GM23338 (cell line): ENCODE measurements around the gene IMPA2. TPM values are rescaled to one million over a fixed set of nuclear protein-coding genes. Genes with fewer than 3 reads are reported as not detected.

Source experiments
- ATAC-seq: fragments of 200-7000 bp; cut with Tn5 transposase; 3 replicates; pipeline ENCODE4 v1.9.1; 2020
- DNase-seq: peaks from one replicate; pipeline ENCODE4 v3.0.0-alpha.2; 2015; ENCODE audit warnings: low spot score
- H2AFZ ChIP-seq: fragments of 200-600 bp; sonication (generic); 2 replicates; pipeline ENCODE4 v1.8.0; 2016; ENCODE audit warnings: antibody characterized with exemption, mild to moderate bottlenecking, moderate library complexity
- H3F3A ChIP-seq: fragments of 200-600 bp; sonication (generic); replicated peaks from 2 replicates; pipeline ENCODE4 v1.8.0; 2017; ENCODE audit warnings: antibody characterized with exemption, mixed run types, low read depth
- H3K27ac ChIP-seq: fragments of 200-600 bp; sonication (generic); 2 replicates; pipeline ENCODE4 v1.6.1; 2016; ENCODE audit warnings: low read depth
- H3K27me3 ChIP-seq: fragments of 200-600 bp; sonication (generic); 2 replicates; pipeline ENCODE4 v1.8.0; 2016; ENCODE audit warnings: mild to moderate bottlenecking, mixed run types, moderate library complexity; ENCODE audit not compliant: insufficient read depth
- H3K36me3 ChIP-seq: fragments of 200-600 bp; sonication (generic); 2 replicates; pipeline ENCODE4 v1.8.0; 2016; ENCODE audit warnings: mild to moderate bottlenecking; ENCODE audit not compliant: insufficient read depth
- H3K4me1 ChIP-seq: fragments of 200-600 bp; sonication (generic); 2 replicates; pipeline ENCODE4 v1.8.0; 2016; ENCODE audit warnings: mild to moderate bottlenecking, moderate library complexity; ENCODE audit not compliant: insufficient read depth
- H3K4me2 ChIP-seq: fragments of 200-600 bp; sonication (generic); 2 replicates; pipeline ENCODE4 v1.7.1; 2017; ENCODE audit warnings: mixed run types
- H3K4me3 ChIP-seq: fragments of 200-600 bp; sonication (generic); 2 replicates; pipeline ENCODE4 v1.6.1; 2016; ENCODE audit warnings: mixed run types
- H3K79me2 ChIP-seq: fragments of 200-600 bp; sonication (generic); replicated peaks from 2 replicates; pipeline ENCODE4 v1.8.0; 2017; ENCODE audit warnings: mild to moderate bottlenecking; ENCODE audit not compliant: insufficient read depth
- H3K9me2 ChIP-seq: fragments of 200-600 bp; sonication (generic); 2 replicates; pipeline ENCODE4 v1.8.0; 2017; ENCODE audit not compliant: insufficient read depth
- H4K20me1 ChIP-seq: fragments of 200-600 bp; sonication (generic); replicated peaks from 2 replicates; pipeline ENCODE4 v1.8.0; 2017; ENCODE audit warnings: mild to moderate bottlenecking; ENCODE audit not compliant: insufficient read depth
- H3K27ac Mint-ChIP-seq: 2 replicates; pipeline ENCODE4 v1.8.0; 2020; ENCODE audit warnings: inconsistent platforms, mild to moderate bottlenecking, moderate library complexity, mixed read lengths
- H3K27me3 Mint-ChIP-seq: 3 replicates; pipeline ENCODE4 v1.8.0; 2022; ENCODE audit warnings: low read depth, mild to moderate bottlenecking, moderate library complexity, mixed read lengths, inconsistent platforms; ENCODE audit not compliant: insufficient read depth, poor library complexity
- H3K36me3 Mint-ChIP-seq: 3 replicates; pipeline ENCODE4 v1.8.0; 2021; ENCODE audit warnings: low read depth, mild to moderate bottlenecking, inconsistent platforms, moderate library complexity, mixed read lengths
- H3K4me1 Mint-ChIP-seq: 3 replicates; pipeline ENCODE4 v1.8.0; 2020; ENCODE audit warnings: mild to moderate bottlenecking, inconsistent platforms, mixed read lengths
- H3K4me3 Mint-ChIP-seq: 3 replicates; pipeline ENCODE4 v1.8.0; 2021; ENCODE audit warnings: moderate library complexity, mild to moderate bottlenecking, inconsistent platforms, mixed read lengths
- H3K9me3 Mint-ChIP-seq: 3 replicates; pipeline ENCODE4 v1.8.0; 2020; ENCODE audit warnings: moderate library complexity, mild to moderate bottlenecking, inconsistent platforms, mixed read lengths
- CREB1 ChIP-seq: fragments of 250-450 bp; sonication (Bioruptor Pico); IDR thresholded peaks from 2 replicates; pipeline ENCODE4 v1.5.0; 2020; ENCODE audit warnings: low read depth, mild to moderate bottlenecking, moderate library complexity
- CTCF ChIP-seq, 2 experiments: fragments of 200-600 bp in 1 of 2; sonication (generic) in 1 of 2; conservative IDR thresholded peaks; 2 replicates each; pipeline versions ENCODE4 v1.5.1 to v1.6.1; 2016 to 2017; ENCODE audit warnings: antibody characterized with exemption in 2 of 2, low read depth in 2 of 2, mild to moderate bottlenecking in 2 of 2, moderate library complexity in 1 of 2
- ETS1 ChIP-seq: IDR thresholded peaks from 2 replicates; pipeline ENCODE4 v1.6.1; 2016; ENCODE audit warnings: antibody characterized with exemption
- EZH2 ChIP-seq: fragments of 200-600 bp; sonication (generic); IDR thresholded peaks from one replicate; pipeline ENCODE4 v1.8.0; 2017; ENCODE audit warnings: antibody characterized with exemption, mild to moderate bottlenecking, low read depth; ENCODE audit not compliant: unreplicated experiment
- EZH2phosphoT487 ChIP-seq: fragments of 200-600 bp; sonication (generic); IDR thresholded peaks from one replicate; pipeline ENCODE4 v1.8.1; 2018; ENCODE audit warnings: antibody characterized with exemption; ENCODE audit not compliant: unreplicated experiment
- JUNB ChIP-seq: IDR thresholded peaks from one replicate; pipeline ENCODE4 v1.6.1; 2016; ENCODE audit warnings: antibody characterized with exemption; ENCODE audit not compliant: unreplicated experiment
- NANOG ChIP-seq: IDR thresholded peaks from 2 replicates; pipeline ENCODE4 v1.6.1; 2016; ENCODE audit warnings: antibody characterized with exemption, borderline replicate concordance
- POLR2AphosphoS5 ChIP-seq: IDR thresholded peaks from 2 replicates; pipeline ENCODE4 v1.6.1; 2016; ENCODE audit warnings: antibody characterized with exemption, low read depth
- REST ChIP-seq: IDR thresholded peaks from one replicate; pipeline ENCODE4 v1.6.1; 2018; ENCODE audit warnings: antibody characterized with exemption; ENCODE audit not compliant: unreplicated experiment
- STAT1 ChIP-seq: IDR thresholded peaks from one replicate; pipeline ENCODE4 v1.6.1; 2016; ENCODE audit warnings: antibody characterized with exemption; ENCODE audit not compliant: unreplicated experiment
- ZNF114 ChIP-seq: fragments of 250-450 bp; sonication (Bioruptor Pico); IDR thresholded peaks from 2 replicates; pipeline ENCODE4 v1.5.0; 2020; ENCODE audit warnings: mild to moderate bottlenecking, moderate library complexity
- ZNF331 ChIP-seq: fragments of 250-450 bp; sonication (Bioruptor Pico); IDR thresholded peaks from 2 replicates; pipeline ENCODE4 v1.5.0; 2020; ENCODE audit warnings: low read depth, mild to moderate bottlenecking, moderate library complexity
- ZNF462 ChIP-seq: fragments of 250-450 bp; sonication (Bioruptor Pico); IDR thresholded peaks from 2 replicates; pipeline ENCODE4 v1.5.0; 2020; ENCODE audit warnings: mild to moderate bottlenecking, moderate library complexity
- polyA plus RNA-seq: library from polyadenylated mRNA; unstranded; fragments of >200 nt; fragmentation: Nextera tagmentation; extraction: Ambion mirVana; gene quantifications from 2 replicates; pipeline ENCODE4 v1.2.1, GENCODE V29; 2016
- total RNA-seq: library from RNA; depleted of rRNA; stranded (reverse); fragments of >200 nt; shearing (Covaris generic); gene quantifications from 2 replicates; pipeline ENCODE4 v1.2.3, GENCODE V29; 2014

The IMPA2 gene
- total and polyA plus RNA-seq, 2 experiments from 2014 or later: 50.4 to 122 TPM

GRCh38 chr18:11996190-11996754, 15.0 kb downstream of the IMPA2 start:
- H3K4me1 ChIP-seq: peaks cover 15% of the 10 kb centered on the region
- TF ChIP-seq JUNB: no peak
- no peak for TF ChIP-seq ETS1
- TF ChIP-seq EZH2phosphoT487: no peak
- no peak for TF ChIP-seq NANOG
- no peak for TF ChIP-seq EZH2
- no peak for TF ChIP-seq CTCF (conservative IDR thresholded peaks at IDR 0.05; ENCODE audit: low read depth in 2 of 2)
- TF ChIP-seq ZNF462 (CRISPR knock-in tag): no peak
- no peak for TF ChIP-seq ZNF331 (CRISPR knock-in tag)
- no peak for TF ChIP-seq STAT1
- TF ChIP-seq CREB1 (CRISPR knock-in tag): no peak
- no peak for TF ChIP-seq REST
- no peak for TF ChIP-seq ZNF114 (CRISPR knock-in tag)
- TF ChIP-seq POLR2AphosphoS5: no peak
- no peak for DNase-seq
- no peaks in the 10 kb centered on the region for H3K27me3 ChIP-seq
- no peak overlapping the region for H3K4me3 ChIP-seq
- H3K36me3 ChIP-seq: peaks cover 13% of the 10 kb centered on the region; the same call in 1 of the 2 replicates
- H3K4me2 ChIP-seq: peak overlapping the region; percentile 70
- Mint-ChIP-seq H3K4me1 (peaks cover 35% of the 10 kb centered on the region), H3K9me3 (no peaks in the 10 kb centered on the region), H3K27ac (peak overlapping the region; percentile 64; the same call in 1 of the 2 replicates), H3K4me3 (no peak overlapping the region), H3K36me3 (peaks cover 29% of the 10 kb centered on the region), H3K27me3 (peaks cover 11% of the 10 kb centered on the region)
- no peak overlapping the region for H2AFZ ChIP-seq
- H3K9me2 ChIP-seq: no peaks in the 10 kb centered on the region
- H3F3A ChIP-seq: no peaks in the 10 kb centered on the region
- H3K27ac ChIP-seq: peak overlapping the region; percentile 88; the same call in 1 of the 2 replicates
- H4K20me1 ChIP-seq: peaks cover 27% of the 10 kb centered on the region
- peaks cover 66% of the 10 kb centered on the region for H3K79me2 ChIP-seq
- ATAC-seq: no peak
